ENCODE data around the gene CYBC1.
"Not testable (repeated sequence)": the region's sequence is repeated elsewhere in the genome, so short reads cannot be mapped to it uniquely, and the experiment has no call there.

The CYBC1 gene

DNA sequence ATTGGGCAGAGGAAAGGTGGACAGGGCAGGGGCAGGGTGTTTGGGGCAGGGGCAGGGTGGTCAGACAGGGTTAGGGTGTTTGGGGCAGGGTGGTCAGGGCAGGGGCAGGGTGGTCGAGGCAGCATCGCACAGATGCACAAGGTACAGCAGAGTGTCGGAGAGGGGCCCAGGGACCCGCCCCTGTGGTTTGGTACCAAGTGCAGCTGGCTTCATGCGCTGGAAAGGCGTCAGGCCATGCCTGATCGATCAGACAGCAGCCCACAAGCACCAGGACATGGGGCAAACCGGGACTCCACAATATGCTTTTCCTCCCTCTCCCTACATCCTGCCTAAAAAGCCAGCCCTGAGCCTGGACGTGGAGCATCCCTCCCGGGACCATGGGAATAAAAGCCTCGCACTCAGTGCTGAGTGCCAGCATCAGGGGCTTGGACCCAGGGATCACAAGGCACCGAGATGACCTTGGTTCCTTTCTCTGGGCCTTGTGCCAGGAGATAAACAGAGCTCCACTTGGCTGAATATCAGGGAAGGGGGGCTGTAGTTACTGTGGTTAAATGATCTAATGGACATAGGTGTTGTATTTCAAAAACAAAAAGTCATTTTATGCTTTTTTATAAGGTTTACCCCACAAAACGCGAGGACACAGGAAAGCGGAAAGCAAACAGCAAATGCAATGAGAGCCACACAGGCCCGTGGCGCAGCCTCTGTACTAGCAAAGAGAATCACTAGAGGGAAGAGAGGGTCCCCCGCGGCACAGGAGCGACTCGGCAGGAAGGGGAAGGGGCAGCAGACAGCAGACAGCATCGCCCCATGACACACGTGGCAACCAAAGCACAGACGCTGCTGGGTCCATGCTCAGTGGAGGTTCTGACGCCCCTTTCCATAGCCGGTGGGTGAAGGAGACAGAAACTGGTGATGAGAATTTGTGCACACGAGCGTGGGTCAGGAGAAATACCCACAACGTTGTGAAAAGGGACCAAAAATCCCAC, 37.7 kb downstream of the CYBC1 start:
- DNase-seq (ENCODE audit: low read depth), result no peak
- TF ChIP-seq, protein P1, sequence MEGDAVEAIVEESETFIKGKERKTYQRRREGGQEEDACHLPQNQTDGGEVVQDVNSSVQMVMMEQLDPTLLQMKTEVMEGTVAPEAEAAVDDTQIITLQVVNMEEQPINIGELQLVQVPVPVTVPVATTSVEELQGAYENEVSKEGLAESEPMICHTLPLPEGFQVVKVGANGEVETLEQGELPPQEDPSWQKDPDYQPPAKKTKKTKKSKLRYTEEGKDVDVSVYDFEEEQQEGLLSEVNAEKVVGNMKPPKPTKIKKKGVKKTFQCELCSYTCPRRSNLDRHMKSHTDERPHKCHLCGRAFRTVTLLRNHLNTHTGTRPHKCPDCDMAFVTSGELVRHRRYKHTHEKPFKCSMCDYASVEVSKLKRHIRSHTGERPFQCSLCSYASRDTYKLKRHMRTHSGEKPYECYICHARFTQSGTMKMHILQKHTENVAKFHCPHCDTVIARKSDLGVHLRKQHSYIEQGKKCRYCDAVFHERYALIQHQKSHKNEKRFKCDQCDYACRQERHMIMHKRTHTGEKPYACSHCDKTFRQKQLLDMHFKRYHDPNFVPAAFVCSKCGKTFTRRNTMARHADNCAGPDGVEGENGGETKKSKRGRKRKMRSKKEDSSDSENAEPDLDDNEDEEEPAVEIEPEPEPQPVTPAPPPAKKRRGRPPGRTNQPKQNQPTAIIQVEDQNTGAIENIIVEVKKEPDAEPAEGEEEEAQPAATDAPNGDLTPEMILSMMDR (conservative IDR thresholded peaks at IDR 0.05; ENCODE audit: low read depth, low read length), result no peak
- no peak overlapping the region for H3K4me3 ChIP-seq (ENCODE audit: low read length)

DNA sequence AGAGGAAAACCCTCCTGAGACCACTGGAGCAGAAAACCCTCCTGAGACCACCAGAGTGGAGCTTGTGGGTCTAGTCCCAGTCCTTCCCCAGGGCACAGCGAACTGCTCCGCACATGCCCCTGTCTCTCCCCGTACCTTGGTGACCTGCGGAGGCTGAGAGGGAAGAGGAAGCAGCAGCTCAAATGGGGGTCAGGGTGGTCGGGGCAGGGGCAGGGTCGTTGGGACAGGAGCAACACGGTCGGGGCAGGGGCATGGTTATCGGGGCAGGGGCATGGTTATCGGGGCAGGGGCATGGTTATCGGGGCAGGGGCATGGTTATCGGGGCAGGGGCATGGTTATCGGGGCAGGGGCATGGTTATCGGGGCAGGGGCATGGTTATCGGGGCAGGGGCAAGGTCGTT, 38.5 kb downstream of the CYBC1 start:
- DNase-seq (ENCODE audit: low read depth); H3K4me3 ChIP-seq (ENCODE audit: low read length): not testable (repeated sequence)

DNA sequence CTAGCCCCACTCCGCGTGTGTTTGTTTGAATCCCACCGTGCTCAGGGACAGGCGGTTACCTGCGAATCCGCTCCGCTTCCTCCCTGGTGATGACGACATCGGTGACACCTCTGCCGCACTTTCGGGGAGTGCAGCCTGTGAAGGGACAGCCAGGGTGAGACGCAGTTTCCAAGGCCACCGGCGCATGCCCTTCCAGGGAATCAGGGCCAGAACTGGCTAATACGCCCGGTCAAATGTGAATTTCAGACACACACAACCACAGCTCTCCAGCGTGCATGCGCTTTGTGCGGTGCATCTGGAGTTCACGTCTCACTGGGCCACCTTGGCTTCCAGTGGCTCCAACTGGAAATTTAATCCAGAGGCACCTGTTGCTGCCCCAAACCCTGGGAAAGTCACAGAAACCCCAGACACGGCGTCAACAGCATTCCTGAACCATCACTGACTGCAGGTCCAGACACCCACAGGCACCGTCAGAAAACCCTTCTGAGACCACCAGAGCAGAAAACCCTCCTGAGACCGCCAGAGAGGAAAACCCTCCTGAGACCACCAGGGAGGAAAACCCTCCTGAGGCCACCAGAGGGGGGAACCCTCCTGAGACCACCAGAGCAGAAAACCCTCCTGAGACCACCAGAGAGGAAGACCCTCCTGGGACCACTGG, 39.0 kb downstream of the CYBC1 start:
- no peak for DNase-seq (ENCODE audit: low read depth)
- TF ChIP-seq, protein P1 (conservative IDR thresholded peaks at IDR 0.05; ENCODE audit: low read depth, low read length), result no peak
- no peak overlapping the region for H3K4me3 ChIP-seq (ENCODE audit: low read length)

DNA sequence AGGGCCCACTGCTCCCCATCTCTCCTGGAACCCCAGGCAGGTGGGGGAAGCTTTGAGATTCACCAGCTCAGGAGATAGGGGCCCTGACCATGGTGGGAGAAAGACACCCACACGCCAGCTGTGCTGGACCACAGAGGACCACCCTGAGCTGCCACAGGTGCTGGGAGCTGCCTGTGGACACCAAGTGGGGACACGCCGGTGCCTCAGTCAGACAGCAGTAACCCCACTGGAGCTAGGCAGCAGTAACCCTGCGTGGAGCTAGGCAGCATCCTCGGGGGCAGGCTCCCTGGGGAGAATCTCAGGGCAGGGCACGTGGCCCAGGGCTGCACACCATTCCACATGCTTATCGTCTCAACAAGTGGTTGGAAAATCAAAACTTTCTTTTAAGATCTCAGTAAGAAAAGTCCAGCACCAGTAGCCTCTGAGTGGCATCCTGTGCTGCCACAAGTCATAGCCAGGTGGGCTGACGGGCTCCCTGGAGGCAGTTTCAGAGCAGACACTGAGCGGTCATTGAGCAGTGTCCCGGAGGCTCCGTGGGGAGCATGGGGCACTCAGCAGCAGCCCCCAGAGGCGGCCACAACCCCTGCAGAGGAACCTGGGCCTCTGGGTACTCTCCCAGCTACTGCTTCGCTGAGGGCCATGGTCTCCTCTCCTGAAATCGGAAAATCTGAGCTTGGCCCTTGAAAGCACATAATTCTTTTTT, 40.4 kb downstream of the CYBC1 start:
- no peak overlapping the region for H3K4me3 ChIP-seq (ENCODE audit: low read length)
- no peak for DNase-seq (ENCODE audit: low read depth)
- TF ChIP-seq, protein P1 (conservative IDR thresholded peaks at IDR 0.05; ENCODE audit: low read depth, low read length), result no peak

DNA sequence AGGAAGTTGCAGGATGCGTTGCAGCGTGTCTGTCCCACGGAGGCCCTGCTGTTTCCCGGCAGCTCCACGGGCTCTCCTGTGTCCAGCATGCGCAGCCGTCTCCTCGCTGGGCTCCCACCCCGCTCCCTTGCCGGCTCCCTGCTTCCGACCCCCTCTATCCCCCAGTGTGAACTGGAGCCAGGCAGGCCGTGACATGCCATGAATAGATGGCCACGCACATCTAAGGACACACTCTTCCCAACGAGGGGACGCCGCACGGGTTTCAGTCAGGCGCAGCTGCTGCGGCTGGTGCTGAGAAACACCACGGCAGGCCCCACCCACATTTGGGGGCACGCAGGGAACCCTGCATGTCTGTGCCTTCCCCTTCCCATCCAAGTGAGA, 41.6 kb downstream of the CYBC1 start:
- TF ChIP-seq, protein P1 (conservative IDR thresholded peaks at IDR 0.05; ENCODE audit: low read depth, low read length), result no peak
- DNase-seq (ENCODE audit: low read depth), result no peak
- no peak overlapping the region for H3K4me3 ChIP-seq (ENCODE audit: low read length)

DNA sequence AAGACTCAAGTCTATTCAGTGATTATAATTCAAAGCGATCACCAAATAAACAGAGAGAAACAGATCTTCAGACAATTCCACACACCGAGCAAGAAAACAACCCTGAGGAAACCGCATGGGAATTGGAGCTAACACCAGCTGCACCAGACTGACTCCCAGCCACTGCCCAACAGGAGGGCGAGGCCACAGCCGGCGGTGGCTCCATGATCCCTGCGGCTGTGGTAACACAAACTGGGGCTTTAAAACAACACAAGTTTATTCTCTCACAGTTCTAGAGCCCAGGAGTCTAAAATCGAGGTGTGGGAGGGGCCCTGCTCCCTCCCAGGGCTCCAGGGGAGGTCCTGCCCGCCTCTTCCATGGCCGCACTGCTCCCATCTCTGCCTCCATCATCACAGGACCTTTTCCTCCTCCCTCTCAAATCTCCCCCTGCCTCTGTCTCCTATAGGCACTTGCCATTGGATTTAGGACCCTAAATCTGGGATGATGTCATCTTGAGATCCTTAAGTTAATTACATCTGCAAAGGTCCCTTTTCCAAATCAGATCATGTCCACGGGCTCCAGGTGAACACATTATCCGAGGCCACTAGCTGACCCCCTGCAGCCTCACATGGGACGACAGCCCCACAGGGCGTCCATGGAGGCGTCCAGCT, 42.1 kb downstream of the CYBC1 start:
- DNase-seq (ENCODE audit: low read depth), result no peak
- TF ChIP-seq, protein P1 (conservative IDR thresholded peaks at IDR 0.05; ENCODE audit: low read depth, low read length), result no peak
- no peak overlapping the region for H3K4me3 ChIP-seq (ENCODE audit: low read length)

DNA sequence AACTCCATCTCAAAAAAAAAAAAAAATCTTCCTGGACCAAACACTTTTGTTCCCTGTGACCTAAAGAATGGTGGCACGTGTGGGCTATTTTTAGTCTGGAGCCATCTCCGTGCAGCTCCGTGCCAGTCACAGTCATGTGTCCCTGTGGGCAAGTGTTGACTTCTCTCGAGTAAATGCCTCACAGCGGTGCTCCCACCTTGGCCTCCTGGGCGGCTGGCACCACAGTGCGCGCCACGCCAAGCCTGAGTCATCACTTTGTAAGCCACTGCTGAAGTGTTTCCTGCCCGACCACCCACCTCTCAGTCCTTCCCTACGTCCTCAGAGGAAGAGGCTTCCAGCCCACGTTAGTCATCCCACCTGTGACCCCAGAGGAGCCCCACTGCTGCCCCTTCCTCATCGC, 43.3 kb downstream of the CYBC1 start:
- peak; percentile 77 for DNase-seq (ENCODE audit: low read depth)
- H3K4me3 ChIP-seq (ENCODE audit: low read length), result no peak overlapping the region
- TF ChIP-seq, protein P1 (conservative IDR thresholded peaks at IDR 0.05; ENCODE audit: low read depth, low read length), result no peak

Data from retinal pigment epithelial cell (primary cell).